ENCODE measurements around the gene STAM2.
A peak's percentile ranks its signal among the peaks of the same experiment; 100 is the strongest.
"Not testable (repeated sequence)": the region's sequence is repeated elsewhere in the genome, so short reads cannot be mapped to it uniquely, and the experiment has no call there.

STAM2 gene

DNA sequence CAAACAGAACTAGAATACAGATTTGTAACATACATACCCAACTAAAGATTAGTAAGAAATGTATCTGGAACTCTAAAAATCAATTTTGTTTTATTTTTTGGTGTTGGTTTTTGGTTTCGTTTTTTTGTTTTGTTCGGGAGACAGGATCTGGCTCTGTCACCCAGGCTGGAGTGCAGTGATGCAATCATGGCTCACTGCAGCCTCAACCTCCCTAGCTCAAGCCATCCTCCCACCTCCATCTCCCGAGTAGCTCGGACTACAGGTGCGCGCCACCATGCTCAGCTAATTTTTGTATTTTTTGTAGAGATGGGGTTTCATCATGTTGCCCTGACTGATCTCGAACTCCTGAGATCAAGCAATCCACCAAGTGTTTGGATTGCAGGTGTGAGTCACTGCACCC, 6.4 kb downstream of the STAM2 start:
- Histone ChIP-seq H3K4me2 (ENCODE audit: low read length) (peak overlapping the region; percentile 50), H3K4me1 (ENCODE audit: control insufficient read depth, insufficient read depth, low read length) (peaks cover 39% of the 10 kb centered on the region)
- H3K36me3 ChIP-seq (ENCODE audit: insufficient read depth, low read length); H3K9me3 ChIP-seq (replicated peaks; ENCODE audit: low read length); H3K27me3 ChIP-seq (ENCODE audit: control insufficient read depth, insufficient read depth, low read length); H3K4me3 ChIP-seq (ENCODE audit: low read length); H3K9ac ChIP-seq (ENCODE audit: low read depth, low read length): not testable (repeated sequence)

DNA sequence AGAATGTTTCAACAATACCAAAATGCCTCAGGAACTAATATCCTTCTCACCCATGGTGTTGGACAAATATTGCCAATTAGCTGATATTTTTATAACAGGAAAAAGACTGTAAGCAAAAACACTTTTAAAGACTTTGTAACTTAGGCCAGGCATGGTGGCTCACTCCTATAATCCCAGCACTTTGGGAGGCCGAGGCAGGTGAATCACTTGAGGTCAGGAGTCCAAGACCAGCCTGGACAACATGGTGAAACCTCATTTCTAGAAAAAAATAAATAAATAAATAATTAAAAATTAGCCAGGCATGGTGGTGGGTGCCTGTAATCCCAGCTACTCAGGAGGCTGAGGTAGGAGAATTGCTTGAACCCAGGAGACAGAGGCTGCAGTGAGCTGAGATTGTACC, 8.1 kb downstream of the STAM2 start:
- H3K9ac ChIP-seq (ENCODE audit: low read depth, low read length), result peak overlapping the region; percentile 20
- peaks cover 36% of the 10 kb centered on the region for H3K4me1 ChIP-seq (ENCODE audit: control insufficient read depth, insufficient read depth, low read length)
- not testable (repeated sequence) for H3K9me3 ChIP-seq (replicated peaks; ENCODE audit: low read length); H3K27me3 ChIP-seq (ENCODE audit: control insufficient read depth, insufficient read depth, low read length); H3K36me3 ChIP-seq (ENCODE audit: insufficient read depth, low read length)
- peak overlapping the region; percentile 38 for H3K4me3 ChIP-seq (ENCODE audit: low read length)
- peak overlapping the region; percentile 77 for H3K4me2 ChIP-seq (ENCODE audit: low read length)

DNA sequence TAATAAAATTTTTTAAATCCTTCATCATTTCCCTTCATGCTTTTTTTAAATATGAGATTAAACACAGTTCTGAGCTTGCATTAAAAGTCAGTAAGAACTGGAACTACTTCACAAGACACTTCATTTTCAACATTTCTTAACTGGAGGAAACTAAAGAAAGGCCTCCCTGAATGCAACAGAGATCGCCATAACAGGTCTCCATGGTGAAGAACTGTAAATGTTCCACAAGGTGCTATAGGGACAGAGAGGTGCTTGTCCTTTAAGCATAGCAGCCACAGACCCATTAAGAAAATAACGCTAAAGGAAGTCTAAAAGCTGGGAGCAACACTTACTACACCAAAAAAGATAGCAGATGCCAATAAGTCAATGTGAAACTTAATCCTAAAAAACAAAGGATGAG, 8.5 kb downstream of the STAM2 start:
- Histone ChIP-seq H3K4me1 (ENCODE audit: control insufficient read depth, insufficient read depth, low read length) (peaks cover 33% of the 10 kb centered on the region), H3K9me3 (replicated peaks; ENCODE audit: low read length) (no peaks in the 10 kb centered on the region), H3K36me3 (ENCODE audit: insufficient read depth, low read length) (no peaks in the 10 kb centered on the region), H3K27me3 (ENCODE audit: control insufficient read depth, insufficient read depth, low read length) (no peaks in the 10 kb centered on the region), H3K4me3 (ENCODE audit: low read length) (peak overlapping the region; percentile 38), H3K9ac (ENCODE audit: low read depth, low read length) (peak overlapping the region; percentile 20), H3K4me2 (ENCODE audit: low read length) (peak overlapping the region; percentile 77)

GRCh38 chr2:152166633-152167032, 8.9 kb downstream of the STAM2 start:
- Histone ChIP-seq H3K4me2 (ENCODE audit: low read length) (peak overlapping the region; percentile 77), H3K9me3 (replicated peaks; ENCODE audit: low read length) (no peaks in the 10 kb centered on the region), H3K27me3 (ENCODE audit: control insufficient read depth, insufficient read depth, low read length) (no peaks in the 10 kb centered on the region), H3K4me1 (ENCODE audit: control insufficient read depth, insufficient read depth, low read length) (peaks cover 29% of the 10 kb centered on the region), H3K36me3 (ENCODE audit: insufficient read depth, low read length) (no peaks in the 10 kb centered on the region), H3K4me3 (ENCODE audit: low read length) (peak overlapping the region; percentile 53), H3K9ac (ENCODE audit: low read depth, low read length) (peak overlapping the region; percentile 24)

DNA sequence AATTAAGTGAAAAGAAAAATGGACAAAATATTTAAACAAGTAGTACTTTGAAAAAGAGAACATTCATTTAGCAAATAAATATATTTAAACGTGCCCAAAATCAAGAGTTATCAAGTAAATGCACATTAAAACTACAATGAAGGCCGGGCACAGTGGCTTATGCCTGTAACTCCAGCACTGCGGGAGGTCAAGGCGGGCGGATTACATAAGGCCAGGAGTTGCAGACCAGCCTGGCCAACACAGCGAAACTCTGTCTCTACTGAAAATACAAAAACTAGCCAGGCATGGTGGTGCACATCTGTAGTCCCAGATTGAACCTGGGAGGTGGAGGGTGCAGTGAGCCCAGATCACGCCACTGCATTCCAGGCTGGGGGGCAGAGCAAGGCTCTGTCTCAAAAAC, 9.8 kb downstream of the STAM2 start:
- H3K36me3 ChIP-seq (ENCODE audit: insufficient read depth, low read length), result no peaks in the 10 kb centered on the region
- H3K27me3 ChIP-seq (ENCODE audit: control insufficient read depth, insufficient read depth, low read length), result no peaks in the 10 kb centered on the region
- H3K4me2 ChIP-seq (ENCODE audit: low read length), result peak overlapping the region; percentile 77
- H3K4me1 ChIP-seq (ENCODE audit: control insufficient read depth, insufficient read depth, low read length), result peaks cover 27% of the 10 kb centered on the region
- H3K9ac ChIP-seq (ENCODE audit: low read depth, low read length), result no peak overlapping the region
- H3K4me3 ChIP-seq (ENCODE audit: low read length), result no peak overlapping the region
- no peaks in the 10 kb centered on the region for H3K9me3 ChIP-seq (replicated peaks; ENCODE audit: low read length)

DNA sequence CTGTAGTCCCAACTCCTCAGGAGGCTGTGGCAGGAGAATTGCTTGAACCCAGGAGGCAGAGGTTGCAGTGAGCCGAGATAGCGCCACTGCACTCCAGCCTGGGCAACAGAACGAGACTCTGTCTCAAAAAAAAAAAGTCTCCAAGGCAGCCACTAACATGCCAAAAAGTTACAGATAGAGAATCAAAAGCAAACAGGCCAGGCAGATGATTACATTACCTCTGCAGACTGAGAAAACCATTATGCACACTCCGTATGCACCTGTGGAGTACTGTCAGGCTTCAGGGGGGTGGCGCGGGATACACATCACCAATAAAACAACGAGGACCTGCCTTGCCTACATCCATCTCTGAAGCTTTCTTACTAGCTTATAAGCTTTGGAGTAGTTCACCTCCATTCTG, 10.3 kb downstream of the STAM2 start:
- H3K36me3 ChIP-seq (ENCODE audit: insufficient read depth, low read length), result no peaks in the 10 kb centered on the region
- H3K9ac ChIP-seq (ENCODE audit: low read depth, low read length), result no peak overlapping the region
- no peak overlapping the region for H3K4me3 ChIP-seq (ENCODE audit: low read length)
- no peak overlapping the region for H3K4me2 ChIP-seq (ENCODE audit: low read length)
- no peaks in the 10 kb centered on the region for H3K27me3 ChIP-seq (ENCODE audit: control insufficient read depth, insufficient read depth, low read length)
- no peaks in the 10 kb centered on the region for H3K9me3 ChIP-seq (replicated peaks; ENCODE audit: low read length)
- H3K4me1 ChIP-seq (ENCODE audit: control insufficient read depth, insufficient read depth, low read length), result peaks cover 27% of the 10 kb centered on the region

GRCh38 chr2:152163669-152164068, 11.9 kb downstream of the STAM2 start:
- not testable (repeated sequence) for H3K4me3 ChIP-seq (ENCODE audit: low read length); H3K9me3 ChIP-seq (replicated peaks; ENCODE audit: low read length); H3K9ac ChIP-seq (ENCODE audit: low read depth, low read length); H3K27me3 ChIP-seq (ENCODE audit: control insufficient read depth, insufficient read depth, low read length); H3K36me3 ChIP-seq (ENCODE audit: insufficient read depth, low read length); H3K4me2 ChIP-seq (ENCODE audit: low read length)
- H3K4me1 ChIP-seq (ENCODE audit: control insufficient read depth, insufficient read depth, low read length), result peaks cover 19% of the 10 kb centered on the region

- H3K4me2 ChIP-seq (ENCODE audit: low read length), result no peak overlapping the region
- no peaks in the 10 kb centered on the region for H3K9me3 ChIP-seq (replicated peaks; ENCODE audit: low read length)
- H3K9ac ChIP-seq (ENCODE audit: low read depth, low read length), result no peak overlapping the region
- H3K4me1 ChIP-seq (ENCODE audit: control insufficient read depth, insufficient read depth, low read length), result peaks cover 16% of the 10 kb centered on the region
- no peaks in the 10 kb centered on the region for H3K27me3 ChIP-seq (ENCODE audit: control insufficient read depth, insufficient read depth, low read length)
- H3K4me3 ChIP-seq (ENCODE audit: low read length), result no peak overlapping the region
- no peaks in the 10 kb centered on the region for H3K36me3 ChIP-seq (ENCODE audit: insufficient read depth, low read length)
These were observed 13.4 kb downstream of the STAM2 start for GRCh38 chr2:152162141-152162540.

GRCh38 chr2:152161598-152161997, 14.0 kb downstream of the STAM2 start:
- Histone ChIP-seq H3K36me3 (ENCODE audit: insufficient read depth, low read length) (no peaks in the 10 kb centered on the region), H3K4me3 (ENCODE audit: low read length) (no peak overlapping the region), H3K4me1 (ENCODE audit: control insufficient read depth, insufficient read depth, low read length) (peaks cover 13% of the 10 kb centered on the region), H3K4me2 (ENCODE audit: low read length) (no peak overlapping the region), H3K27me3 (ENCODE audit: control insufficient read depth, insufficient read depth, low read length) (no peaks in the 10 kb centered on the region), H3K9ac (ENCODE audit: low read depth, low read length) (no peak overlapping the region), H3K9me3 (replicated peaks; ENCODE audit: low read length) (no peaks in the 10 kb centered on the region)

- H3K36me3 ChIP-seq (ENCODE audit: insufficient read depth, low read length); H3K4me3 ChIP-seq (ENCODE audit: low read length); H3K9ac ChIP-seq (ENCODE audit: low read depth, low read length); H3K4me2 ChIP-seq (ENCODE audit: low read length); H3K27me3 ChIP-seq (ENCODE audit: control insufficient read depth, insufficient read depth, low read length); H3K9me3 ChIP-seq (replicated peaks; ENCODE audit: low read length); H3K4me1 ChIP-seq (ENCODE audit: control insufficient read depth, insufficient read depth, low read length): not testable (repeated sequence)
These were observed 15.2 kb downstream of the STAM2 start for GRCh38 chr2:152160378-152160777.

DNA sequence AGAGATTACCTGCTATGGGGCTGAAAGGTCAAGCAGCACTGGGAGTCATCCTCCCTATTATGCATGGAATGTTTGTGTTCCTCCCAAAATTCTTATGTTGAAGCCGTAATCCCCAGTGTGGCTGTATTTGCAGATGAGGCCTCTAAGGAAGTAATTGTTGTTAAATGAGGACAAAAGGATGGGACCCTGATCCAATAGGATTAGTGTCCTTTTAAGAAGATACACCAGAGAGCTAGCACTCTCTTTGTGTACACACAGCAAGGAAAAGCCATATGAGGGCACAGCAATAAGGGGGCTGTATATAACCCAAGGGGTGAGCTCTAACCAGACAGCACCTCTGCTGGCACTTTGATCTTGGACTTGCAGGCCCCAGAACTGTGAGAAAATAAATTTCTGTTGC, 18.3 kb downstream of the STAM2 start:
- no peak overlapping the region for H3K4me2 ChIP-seq (ENCODE audit: low read length)
- H3K9ac ChIP-seq (ENCODE audit: low read depth, low read length), result no peak overlapping the region
- no peaks in the 10 kb centered on the region for H3K27me3 ChIP-seq (ENCODE audit: control insufficient read depth, insufficient read depth, low read length)
- H3K36me3 ChIP-seq (ENCODE audit: insufficient read depth, low read length), result no peaks in the 10 kb centered on the region
- no peaks in the 10 kb centered on the region for H3K4me1 ChIP-seq (ENCODE audit: control insufficient read depth, insufficient read depth, low read length)
- no peak overlapping the region for H3K4me3 ChIP-seq (ENCODE audit: low read length)
- H3K9me3 ChIP-seq (replicated peaks; ENCODE audit: low read length), result no peaks in the 10 kb centered on the region

DNA sequence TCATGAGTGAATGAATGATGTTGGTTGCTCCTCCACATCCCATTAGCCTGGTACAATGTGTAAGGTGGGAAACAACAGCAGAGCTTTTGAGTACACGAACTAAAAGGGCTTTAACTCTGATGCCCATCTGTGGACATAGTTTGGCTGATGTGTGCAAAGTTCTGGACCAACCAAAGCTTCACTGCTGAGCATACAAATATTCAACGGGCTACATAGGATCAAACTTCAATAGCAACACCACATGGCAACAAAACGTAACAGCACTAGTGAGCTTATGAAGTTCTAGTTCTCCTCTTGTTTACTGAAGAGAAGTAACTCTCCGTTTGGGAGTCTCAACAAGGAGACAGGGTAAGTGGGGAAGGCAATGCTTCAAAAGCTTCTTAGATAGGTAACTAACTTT, 20.4 kb downstream of the STAM2 start:
- Histone ChIP-seq H3K36me3 (ENCODE audit: insufficient read depth, low read length) (no peaks in the 10 kb centered on the region), H3K4me2 (ENCODE audit: low read length) (no peak overlapping the region), H3K27me3 (ENCODE audit: control insufficient read depth, insufficient read depth, low read length) (no peaks in the 10 kb centered on the region), H3K9ac (ENCODE audit: low read depth, low read length) (no peak overlapping the region), H3K9me3 (replicated peaks; ENCODE audit: low read length) (no peaks in the 10 kb centered on the region), H3K4me1 (ENCODE audit: control insufficient read depth, insufficient read depth, low read length) (no peaks in the 10 kb centered on the region), H3K4me3 (ENCODE audit: low read length) (no peak overlapping the region)

Data from skeletal muscle satellite cell (primary cell).